ENCODE results near the gene SIAH2. TPM values are rescaled to one million over a fixed set of nuclear protein-coding genes. Genes with fewer than 3 reads are reported as not detected.

SIAH2 gene
- total and polyA plus RNA-seq, 2 experiments from 2014 or later, result 6.3 to 28.8 TPM

DNA sequence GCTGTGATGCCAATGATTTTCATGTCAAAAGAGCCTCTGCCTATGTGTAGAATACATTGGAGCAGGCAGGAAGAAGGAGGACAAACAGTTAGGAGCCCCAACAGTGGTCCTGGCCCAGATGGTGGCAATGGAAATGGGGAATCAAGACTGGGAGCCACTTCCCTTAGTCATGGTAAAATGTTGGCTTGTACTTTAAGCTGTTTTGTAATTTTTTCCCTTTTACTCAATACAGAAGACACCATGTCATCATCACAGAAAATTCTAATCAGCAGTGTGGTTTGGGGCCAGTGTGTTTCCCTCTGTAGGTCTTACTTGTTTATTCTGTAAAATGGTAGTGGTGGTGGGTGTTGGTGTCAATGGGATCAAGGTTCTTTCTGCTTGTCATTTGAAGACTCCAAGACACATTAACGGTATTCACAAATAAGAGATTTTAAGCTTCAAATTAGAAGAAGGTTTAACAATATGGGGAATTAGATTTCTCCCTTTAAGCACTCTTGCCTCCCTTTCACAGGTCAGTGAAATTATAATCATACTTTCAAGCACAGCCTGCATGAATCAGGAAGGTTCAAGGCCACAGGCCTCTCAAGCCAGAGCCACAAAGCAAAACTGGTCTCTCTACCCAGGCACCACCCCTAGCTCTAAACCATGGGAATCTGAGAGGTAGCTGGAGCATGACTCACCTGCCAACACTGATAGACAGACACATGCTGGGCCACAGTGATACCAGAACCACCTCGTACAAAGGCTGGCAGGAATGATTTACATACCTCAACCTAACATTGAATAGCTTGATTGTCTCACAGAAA lies 24.9 kb downstream of the SIAH2 start:
- no peak for TF ChIP-seq EZH2 (IDR thresholded peaks at IDR 0.05; ENCODE audit: low read depth, unreplicated experiment)
- TF ChIP-seq, protein P1, sequence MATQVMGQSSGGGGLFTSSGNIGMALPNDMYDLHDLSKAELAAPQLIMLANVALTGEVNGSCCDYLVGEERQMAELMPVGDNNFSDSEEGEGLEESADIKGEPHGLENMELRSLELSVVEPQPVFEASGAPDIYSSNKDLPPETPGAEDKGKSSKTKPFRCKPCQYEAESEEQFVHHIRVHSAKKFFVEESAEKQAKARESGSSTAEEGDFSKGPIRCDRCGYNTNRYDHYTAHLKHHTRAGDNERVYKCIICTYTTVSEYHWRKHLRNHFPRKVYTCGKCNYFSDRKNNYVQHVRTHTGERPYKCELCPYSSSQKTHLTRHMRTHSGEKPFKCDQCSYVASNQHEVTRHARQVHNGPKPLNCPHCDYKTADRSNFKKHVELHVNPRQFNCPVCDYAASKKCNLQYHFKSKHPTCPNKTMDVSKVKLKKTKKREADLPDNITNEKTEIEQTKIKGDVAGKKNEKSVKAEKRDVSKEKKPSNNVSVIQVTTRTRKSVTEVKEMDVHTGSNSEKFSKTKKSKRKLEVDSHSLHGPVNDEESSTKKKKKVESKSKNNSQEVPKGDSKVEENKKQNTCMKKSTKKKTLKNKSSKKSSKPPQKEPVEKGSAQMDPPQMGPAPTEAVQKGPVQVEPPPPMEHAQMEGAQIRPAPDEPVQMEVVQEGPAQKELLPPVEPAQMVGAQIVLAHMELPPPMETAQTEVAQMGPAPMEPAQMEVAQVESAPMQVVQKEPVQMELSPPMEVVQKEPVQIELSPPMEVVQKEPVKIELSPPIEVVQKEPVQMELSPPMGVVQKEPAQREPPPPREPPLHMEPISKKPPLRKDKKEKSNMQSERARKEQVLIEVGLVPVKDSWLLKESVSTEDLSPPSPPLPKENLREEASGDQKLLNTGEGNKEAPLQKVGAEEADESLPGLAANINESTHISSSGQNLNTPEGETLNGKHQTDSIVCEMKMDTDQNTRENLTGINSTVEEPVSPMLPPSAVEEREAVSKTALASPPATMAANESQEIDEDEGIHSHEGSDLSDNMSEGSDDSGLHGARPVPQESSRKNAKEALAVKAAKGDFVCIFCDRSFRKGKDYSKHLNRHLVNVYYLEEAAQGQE (IDR thresholded peaks at IDR 0.05; ENCODE audit: unreplicated experiment), result no peak
- TF ChIP-seq ZNF331 (CRISPR knock-in tag; IDR thresholded peaks at IDR 0.05; ENCODE audit: low read depth), result no peak
- TF ChIP-seq, protein P2, sequence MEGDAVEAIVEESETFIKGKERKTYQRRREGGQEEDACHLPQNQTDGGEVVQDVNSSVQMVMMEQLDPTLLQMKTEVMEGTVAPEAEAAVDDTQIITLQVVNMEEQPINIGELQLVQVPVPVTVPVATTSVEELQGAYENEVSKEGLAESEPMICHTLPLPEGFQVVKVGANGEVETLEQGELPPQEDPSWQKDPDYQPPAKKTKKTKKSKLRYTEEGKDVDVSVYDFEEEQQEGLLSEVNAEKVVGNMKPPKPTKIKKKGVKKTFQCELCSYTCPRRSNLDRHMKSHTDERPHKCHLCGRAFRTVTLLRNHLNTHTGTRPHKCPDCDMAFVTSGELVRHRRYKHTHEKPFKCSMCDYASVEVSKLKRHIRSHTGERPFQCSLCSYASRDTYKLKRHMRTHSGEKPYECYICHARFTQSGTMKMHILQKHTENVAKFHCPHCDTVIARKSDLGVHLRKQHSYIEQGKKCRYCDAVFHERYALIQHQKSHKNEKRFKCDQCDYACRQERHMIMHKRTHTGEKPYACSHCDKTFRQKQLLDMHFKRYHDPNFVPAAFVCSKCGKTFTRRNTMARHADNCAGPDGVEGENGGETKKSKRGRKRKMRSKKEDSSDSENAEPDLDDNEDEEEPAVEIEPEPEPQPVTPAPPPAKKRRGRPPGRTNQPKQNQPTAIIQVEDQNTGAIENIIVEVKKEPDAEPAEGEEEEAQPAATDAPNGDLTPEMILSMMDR (conservative IDR thresholded peaks at IDR 0.05; ENCODE audit: low read depth in 2 of 2), result no peak
- no peak for TF ChIP-seq NANOG (IDR thresholded peaks at IDR 0.05; ENCODE audit: borderline replicate concordance)
- TF ChIP-seq, protein P3, sequence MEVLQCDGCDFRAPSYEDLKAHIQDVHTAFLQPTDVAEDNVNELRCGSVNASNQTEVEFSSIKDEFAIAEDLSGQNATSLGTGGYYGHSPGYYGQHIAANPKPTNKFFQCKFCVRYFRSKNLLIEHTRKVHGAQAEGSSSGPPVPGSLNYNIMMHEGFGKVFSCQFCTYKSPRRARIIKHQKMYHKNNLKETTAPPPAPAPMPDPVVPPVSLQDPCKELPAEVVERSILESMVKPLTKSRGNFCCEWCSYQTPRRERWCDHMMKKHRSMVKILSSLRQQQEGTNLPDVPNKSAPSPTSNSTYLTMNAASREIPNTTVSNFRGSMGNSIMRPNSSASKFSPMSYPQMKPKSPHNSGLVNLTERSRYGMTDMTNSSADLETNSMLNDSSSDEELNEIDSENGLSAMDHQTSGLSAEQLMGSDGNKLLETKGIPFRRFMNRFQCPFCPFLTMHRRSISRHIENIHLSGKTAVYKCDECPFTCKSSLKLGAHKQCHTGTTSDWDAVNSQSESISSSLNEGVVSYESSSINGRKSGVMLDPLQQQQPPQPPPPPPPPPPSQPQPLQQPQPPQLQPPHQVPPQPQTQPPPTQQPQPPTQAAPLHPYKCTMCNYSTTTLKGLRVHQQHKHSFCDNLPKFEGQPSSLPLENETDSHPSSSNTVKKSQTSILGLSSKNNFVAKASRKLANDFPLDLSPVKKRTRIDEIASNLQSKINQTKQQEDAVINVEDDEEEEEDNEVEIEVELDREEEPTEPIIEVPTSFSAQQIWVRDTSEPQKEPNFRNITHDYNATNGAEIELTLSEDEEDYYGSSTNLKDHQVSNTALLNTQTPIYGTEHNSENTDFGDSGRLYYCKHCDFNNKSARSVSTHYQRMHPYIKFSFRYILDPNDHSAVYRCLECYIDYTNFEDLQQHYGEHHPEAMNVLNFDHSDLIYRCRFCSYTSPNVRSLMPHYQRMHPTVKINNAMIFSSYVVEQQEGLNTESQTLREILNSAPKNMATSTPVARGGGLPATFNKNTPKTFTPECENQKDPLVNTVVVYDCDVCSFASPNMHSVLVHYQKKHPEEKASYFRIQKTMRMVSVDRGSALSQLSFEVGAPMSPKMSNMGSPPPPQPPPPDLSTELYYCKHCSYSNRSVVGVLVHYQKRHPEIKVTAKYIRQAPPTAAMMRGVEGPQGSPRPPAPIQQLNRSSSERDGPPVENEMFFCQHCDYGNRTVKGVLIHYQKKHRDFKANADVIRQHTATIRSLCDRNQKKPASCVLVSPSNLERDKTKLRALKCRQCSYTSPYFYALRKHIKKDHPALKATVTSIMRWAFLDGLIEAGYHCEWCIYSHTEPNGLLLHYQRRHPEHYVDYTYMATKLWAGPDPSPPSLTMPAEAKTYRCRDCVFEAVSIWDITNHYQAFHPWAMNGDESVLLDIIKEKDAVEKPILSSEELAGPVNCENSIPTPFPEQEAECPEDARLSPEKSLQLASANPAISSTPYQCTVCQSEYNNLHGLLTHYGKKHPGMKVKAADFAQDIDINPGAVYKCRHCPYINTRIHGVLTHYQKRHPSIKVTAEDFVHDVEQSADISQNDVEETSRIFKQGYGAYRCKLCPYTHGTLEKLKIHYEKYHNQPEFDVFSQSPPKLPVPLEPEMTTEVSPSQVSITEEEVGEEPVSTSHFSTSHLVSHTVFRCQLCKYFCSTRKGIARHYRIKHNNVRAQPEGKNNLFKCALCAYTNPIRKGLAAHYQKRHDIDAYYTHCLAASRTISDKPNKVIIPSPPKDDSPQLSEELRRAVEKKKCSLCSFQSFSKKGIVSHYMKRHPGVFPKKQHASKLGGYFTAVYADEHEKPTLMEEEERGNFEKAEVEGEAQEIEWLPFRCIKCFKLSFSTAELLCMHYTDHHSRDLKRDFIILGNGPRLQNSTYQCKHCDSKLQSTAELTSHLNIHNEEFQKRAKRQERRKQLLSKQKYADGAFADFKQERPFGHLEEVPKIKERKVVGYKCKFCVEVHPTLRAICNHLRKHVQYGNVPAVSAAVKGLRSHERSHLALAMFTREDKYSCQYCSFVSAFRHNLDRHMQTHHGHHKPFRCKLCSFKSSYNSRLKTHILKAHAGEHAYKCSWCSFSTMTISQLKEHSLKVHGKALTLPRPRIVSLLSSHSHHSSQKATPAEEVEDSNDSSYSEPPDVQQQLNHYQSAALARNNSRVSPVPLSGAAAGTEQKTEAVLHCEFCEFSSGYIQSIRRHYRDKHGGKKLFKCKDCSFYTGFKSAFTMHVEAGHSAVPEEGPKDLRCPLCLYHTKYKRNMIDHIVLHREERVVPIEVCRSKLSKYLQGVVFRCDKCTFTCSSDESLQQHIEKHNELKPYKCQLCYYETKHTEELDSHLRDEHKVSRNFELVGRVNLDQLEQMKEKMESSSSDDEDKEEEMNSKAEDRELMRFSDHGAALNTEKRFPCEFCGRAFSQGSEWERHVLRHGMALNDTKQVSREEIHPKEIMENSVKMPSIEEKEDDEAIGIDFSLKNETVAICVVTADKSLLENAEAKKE (CRISPR knock-in tag; IDR thresholded peaks at IDR 0.05), result no peak
- TF ChIP-seq, protein P4, sequence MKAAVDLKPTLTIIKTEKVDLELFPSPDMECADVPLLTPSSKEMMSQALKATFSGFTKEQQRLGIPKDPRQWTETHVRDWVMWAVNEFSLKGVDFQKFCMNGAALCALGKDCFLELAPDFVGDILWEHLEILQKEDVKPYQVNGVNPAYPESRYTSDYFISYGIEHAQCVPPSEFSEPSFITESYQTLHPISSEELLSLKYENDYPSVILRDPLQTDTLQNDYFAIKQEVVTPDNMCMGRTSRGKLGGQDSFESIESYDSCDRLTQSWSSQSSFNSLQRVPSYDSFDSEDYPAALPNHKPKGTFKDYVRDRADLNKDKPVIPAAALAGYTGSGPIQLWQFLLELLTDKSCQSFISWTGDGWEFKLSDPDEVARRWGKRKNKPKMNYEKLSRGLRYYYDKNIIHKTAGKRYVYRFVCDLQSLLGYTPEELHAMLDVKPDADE (IDR thresholded peaks at IDR 0.05), result no peak
- TF ChIP-seq EZH2phosphoT487 (IDR thresholded peaks at IDR 0.05; ENCODE audit: unreplicated experiment), result no peak
- TF ChIP-seq POLR2AphosphoS5 (IDR thresholded peaks at IDR 0.05; ENCODE audit: low read depth), result no peak
- no peak for TF ChIP-seq CREB1 (CRISPR knock-in tag; IDR thresholded peaks at IDR 0.05; ENCODE audit: low read depth)
- TF ChIP-seq STAT1 (IDR thresholded peaks at IDR 0.05; ENCODE audit: unreplicated experiment), result no peak
- no peak for TF ChIP-seq ZNF114 (CRISPR knock-in tag; IDR thresholded peaks at IDR 0.05)
- no peak for TF ChIP-seq JUNB (IDR thresholded peaks at IDR 0.05; ENCODE audit: unreplicated experiment)
- Histone ChIP-seq H3K79me2 (replicated peaks; ENCODE audit: insufficient read depth) (no peaks in the 10 kb centered on the region), H4K20me1 (replicated peaks; ENCODE audit: insufficient read depth) (no peaks in the 10 kb centered on the region), H2AFZ (no peak overlapping the region), H3K9me2 (ENCODE audit: insufficient read depth) (no peaks in the 10 kb centered on the region), H3F3A (replicated peaks; ENCODE audit: low read depth) (no peaks in the 10 kb centered on the region), H3K27ac (ENCODE audit: low read depth) (no peak overlapping the region), H3K4me2 (no peak overlapping the region), H3K4me1 (ENCODE audit: insufficient read depth) (peaks cover 18% of the 10 kb centered on the region; the same call in 1 of the 2 replicates), H3K4me3 (no peak overlapping the region), H3K27me3 (ENCODE audit: insufficient read depth) (no peaks in the 10 kb centered on the region), H3K36me3 (ENCODE audit: insufficient read depth) (no peaks in the 10 kb centered on the region)
- Mint-ChIP-seq H3K36me3 (ENCODE audit: low read depth) (no peaks in the 10 kb centered on the region), H3K4me3 (no peak overlapping the region), H3K27me3 (ENCODE audit: insufficient read depth, low read depth, poor library complexity) (no peaks in the 10 kb centered on the region), H3K9me3 (no peaks in the 10 kb centered on the region), H3K27ac (no peak overlapping the region), H3K4me1 (peaks cover 31% of the 10 kb centered on the region)
- DNase-seq (ENCODE audit: low spot score) (peak; percentile 22), ATAC-seq (peak; percentile 64)
